Mucosa of rectum (tissue), 2 donors: ENCODE results near the gene GRIN2D.

ENCODE experiments used
- H3K27ac ChIP-seq, 2 donors: one replicate each; pipeline ENCODE4 v1.7.0; 2013; ENCODE audit warnings: inconsistent platforms in 2 of 2, low read depth in 2 of 2, low read length in 2 of 2
- H3K27me3 ChIP-seq, 2 donors: one replicate each; pipeline ENCODE4 v1.7.0; 2013; ENCODE audit warnings: low read length in 2 of 2; ENCODE audit not compliant: control insufficient read depth in 2 of 2, insufficient read depth in 2 of 2
- H3K36me3 ChIP-seq, 2 donors: one replicate each; pipeline ENCODE4 v1.7.0; 2013; ENCODE audit warnings: low read length in 2 of 2; ENCODE audit not compliant: control insufficient read depth in 2 of 2, insufficient read depth in 2 of 2
- H3K4me1 ChIP-seq, 2 donors: one replicate each; pipeline ENCODE4 v1.7.0; 2013; ENCODE audit warnings: low read length in 2 of 2, mild to moderate bottlenecking in 1 of 2; ENCODE audit not compliant: control insufficient read depth in 2 of 2, insufficient read depth in 2 of 2
- H3K4me3 ChIP-seq, 2 donors: one replicate each; pipeline ENCODE4 v1.7.0; 2013; ENCODE audit warnings: low read length in 2 of 2
- H3K9ac ChIP-seq, 2 donors: one replicate each; pipeline ENCODE4 v1.7.0; 2013; ENCODE audit warnings: low read length in 2 of 2, low read depth in 1 of 2, mild to moderate bottlenecking in 1 of 2
- H3K9me3 ChIP-seq, 2 donors: one replicate each; pipeline ENCODE4 v1.7.0; 2013; ENCODE audit warnings: low read length in 2 of 2; ENCODE audit not compliant: control insufficient read depth in 2 of 2
- donor health status: healthy.
- donor health status: Normal muscosa, but diverticular disease.

The GRIN2D gene

GRCh38 chr19:48396016-48396823, 2.8 kb downstream of the GRIN2D start:
- Histone ChIP-seq H3K36me3 (no peaks in the 10 kb centered on the region), H3K27me3 (peaks cover 31 to 51% of the 10 kb centered on the region in 2 donors), H3K4me3 (no peak overlapping the region), H3K27ac (no peak overlapping the region), H3K9me3 (no peaks in the 10 kb centered on the region), H3K4me1 (peaks cover 6 to 20% of the 10 kb centered on the region in 2 donors), H3K9ac (no peak overlapping the region)

- peaks cover 31 to 51% of the 10 kb centered on the region in 2 donors for H3K27me3 ChIP-seq
These were observed 3.3 kb downstream of the GRIN2D start for GRCh38 chr19:48396824-48397176.

GRCh38 chr19:48397263-48398101, 4.0 kb downstream of the GRIN2D start:
- H3K4me1 ChIP-seq: peaks cover 6 to 20% of the 10 kb centered on the region in 2 donors
- no peaks in the 10 kb centered on the region for H3K36me3 ChIP-seq
- H3K27ac ChIP-seq: no peak overlapping the region
- H3K9ac ChIP-seq: peak overlapping the region; percentile 38 to 60
- peak overlapping the region; percentile 59 to 69 for H3K4me3 ChIP-seq
- peaks cover 31 to 51% of the 10 kb centered on the region in 2 donors for H3K27me3 ChIP-seq
- no peaks in the 10 kb centered on the region for H3K9me3 ChIP-seq

More at GRCh38 chr19:48396824-48397176, 3.3 kb downstream of the GRIN2D start:
- Histone ChIP-seq H3K27ac (no peak overlapping the region), H3K9me3 (no peaks in the 10 kb centered on the region), H3K4me3 (no peak overlapping the region), H3K9ac (no peak overlapping the region), H3K36me3 (no peaks in the 10 kb centered on the region), H3K4me1 (peaks cover 6 to 20% of the 10 kb centered on the region in 2 donors)

- Histone ChIP-seq H3K27ac (no peak overlapping the region), H3K27me3 (peaks cover 31 to 47% of the 10 kb centered on the region in 2 donors), H3K4me3 (peak overlapping the region; percentile 59 to 69), H3K9me3 (no peaks in the 10 kb centered on the region), H3K9ac (peak overlapping the region; percentile 38 to 60), H3K4me1 (peaks cover 6 to 20% of the 10 kb centered on the region in 2 donors), H3K36me3 (no peaks in the 10 kb centered on the region)
These were observed 4.6 kb downstream of the GRIN2D start for GRCh38 chr19:48398102-48398374.

GRCh38 chr19:48398375-48399235, 5.1 kb downstream of the GRIN2D start:
- Histone ChIP-seq H3K27ac (peak overlapping the region; percentile 32 to 51), H3K27me3 (peaks cover 29 to 42% of the 10 kb centered on the region in 2 donors), H3K9me3 (no peaks in the 10 kb centered on the region), H3K9ac (peak overlapping the region in 1 of 2 donors; percentile 65), H3K4me3 (peak overlapping the region; percentile 59 to 69), H3K4me1 (peaks cover 6 to 19% of the 10 kb centered on the region in 2 donors), H3K36me3 (no peaks in the 10 kb centered on the region)

DNA sequence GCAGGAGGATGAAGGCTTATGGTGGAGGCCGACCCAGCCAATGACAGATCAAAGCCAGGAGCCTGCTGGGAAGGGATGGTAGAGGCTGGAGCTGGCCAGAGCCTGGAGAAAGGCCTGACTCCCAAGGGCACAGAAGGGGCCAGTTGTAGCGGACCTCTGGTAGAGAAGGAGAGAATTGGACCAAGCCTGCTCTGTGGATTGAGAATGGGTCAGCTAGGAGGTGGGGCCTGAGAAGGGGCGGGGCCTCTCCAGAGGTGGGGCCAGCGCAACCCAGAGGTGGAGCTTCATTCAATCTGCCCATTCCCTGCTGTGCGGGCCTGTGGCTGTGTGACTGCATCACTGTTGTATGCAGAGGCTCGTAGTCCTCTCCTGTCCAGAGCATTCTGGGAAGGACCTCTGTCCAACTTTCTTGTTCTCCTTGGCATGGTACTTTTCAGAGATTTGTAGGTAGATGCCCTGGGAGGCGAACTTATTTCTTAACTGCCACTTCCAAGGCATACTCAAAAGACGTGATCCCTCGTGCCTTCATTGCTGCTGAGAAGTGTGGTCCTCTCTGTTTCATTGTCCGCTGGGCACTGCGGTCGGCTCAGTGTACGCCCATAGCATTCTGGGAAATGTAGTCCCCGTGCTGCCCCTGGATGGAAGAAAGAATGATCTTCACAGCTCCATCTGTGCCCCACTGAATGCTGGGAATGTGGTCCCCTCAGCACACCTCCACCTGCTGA, 6.7 kb downstream of the GRIN2D start:
- H3K27me3 ChIP-seq: peaks cover 19 to 28% of the 10 kb centered on the region in 2 donors
- H3K4me1 ChIP-seq: peaks cover 6 to 13% of the 10 kb centered on the region in 2 donors
- H3K9ac ChIP-seq: no peak overlapping the region
- no peaks in the 10 kb centered on the region for H3K36me3 ChIP-seq
- H3K9me3 ChIP-seq: no peaks in the 10 kb centered on the region
- peak overlapping the region; percentile 21 to 58 for H3K4me3 ChIP-seq
- H3K27ac ChIP-seq: no peak overlapping the region

- no peak overlapping the region for H3K9ac ChIP-seq
- H3K27ac ChIP-seq: no peak overlapping the region
- peaks cover 10 to 17% of the 10 kb centered on the region in 2 donors for H3K27me3 ChIP-seq
- H3K4me3 ChIP-seq: no peak overlapping the region
- H3K9me3 ChIP-seq: no peaks in the 10 kb centered on the region
- H3K36me3 ChIP-seq: no peaks in the 10 kb centered on the region
- H3K4me1 ChIP-seq: peaks cover 6 to 13% of the 10 kb centered on the region in 2 donors
These were observed 7.8 kb downstream of the GRIN2D start for GRCh38 chr19:48401287-48401686.

DNA sequence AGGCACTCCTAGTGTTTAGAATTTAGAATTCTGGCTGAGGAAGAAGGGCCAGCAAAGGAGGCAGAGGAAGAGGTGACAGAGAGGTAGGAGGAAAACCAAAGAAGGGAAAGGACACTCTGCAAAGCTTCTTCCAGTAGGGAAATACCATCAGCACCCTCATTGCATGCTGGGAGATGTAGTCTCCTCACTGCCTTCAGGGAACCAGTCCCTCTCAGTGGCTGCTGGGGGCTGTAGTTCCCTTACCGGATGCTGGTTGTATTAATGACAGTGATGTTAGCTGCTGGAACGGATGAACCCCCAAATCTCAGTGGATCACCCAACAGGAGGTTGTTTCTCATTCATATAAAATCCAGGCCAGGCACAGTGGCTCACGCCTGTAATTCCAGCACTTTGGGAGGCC, 10.1 kb downstream of the GRIN2D start:
- no peak overlapping the region for H3K9ac ChIP-seq
- no peak overlapping the region for H3K27ac ChIP-seq
- H3K4me1 ChIP-seq: peaks cover 0 to 2% of the 10 kb centered on the region in 2 donors
- H3K36me3 ChIP-seq: no peaks in the 10 kb centered on the region
- no peak overlapping the region for H3K4me3 ChIP-seq
- peaks cover 0 to 3% of the 10 kb centered on the region in 2 donors for H3K27me3 ChIP-seq
- H3K9me3 ChIP-seq: no peaks in the 10 kb centered on the region

DNA sequence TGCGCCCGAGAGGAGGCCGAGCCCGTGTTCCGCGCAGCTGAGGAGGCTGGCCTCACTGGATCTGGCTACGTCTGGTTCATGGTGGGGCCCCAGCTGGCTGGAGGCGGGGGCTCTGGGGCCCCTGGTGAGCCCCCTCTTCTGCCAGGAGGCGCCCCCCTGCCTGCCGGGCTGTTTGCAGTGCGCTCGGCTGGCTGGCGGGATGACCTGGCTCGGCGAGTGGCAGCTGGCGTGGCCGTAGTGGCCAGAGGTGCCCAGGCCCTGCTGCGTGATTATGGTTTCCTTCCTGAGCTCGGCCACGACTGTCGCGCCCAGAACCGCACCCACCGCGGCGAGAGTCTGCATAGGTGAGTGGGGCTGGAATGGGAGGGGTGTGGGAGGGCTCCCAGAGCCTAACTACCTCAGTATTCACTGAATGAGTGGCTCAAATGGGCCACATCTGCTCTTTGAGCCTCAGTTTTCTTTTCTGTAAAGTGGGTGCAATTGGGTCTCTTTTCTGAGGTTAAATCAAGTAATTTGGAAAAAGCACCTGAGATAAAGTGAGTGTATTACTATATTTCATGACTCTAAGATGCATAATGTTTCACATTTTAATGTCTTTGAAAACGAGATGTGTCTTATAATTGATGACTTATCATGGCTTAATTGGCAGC, 11.7 kb downstream of the GRIN2D start:
- Histone ChIP-seq H3K4me1 (peaks cover 0 to 2% of the 10 kb centered on the region in 2 donors), H3K9me3 (no peaks in the 10 kb centered on the region), H3K27ac (no peak overlapping the region), H3K36me3 (no peaks in the 10 kb centered on the region), H3K4me3 (no peak overlapping the region), H3K9ac (no peak overlapping the region), H3K27me3 (peaks cover 0 to 6% of the 10 kb centered on the region in 2 donors)
